Keratinocyte (primary cell): Measurements from ENCODE around the gene MYORG. TPM values are rescaled to one million over a fixed set of nuclear protein-coding genes. Genes with fewer than 3 reads are reported as not detected.

Experiments
- DNase-seq: peaks from one replicate; pipeline ENCODE4 v3.0.0-alpha.2; 2011; ENCODE audit warnings: low read depth, missing footprints, low spot score
- FAIRE-seq: peaks from 2 replicates; lab custom pipeline; 2011; peaks lifted over from hg19 to GRCh38; lab: Jason Lieb, UNC
- H2AFZ ChIP-seq: 2 replicates; pipeline ENCODE4 v1.6.0; 2012; ENCODE audit warnings: low read length, control low read depth, inconsistent platforms; ENCODE audit not compliant: control insufficient read depth
- H3K27ac ChIP-seq: 2 replicates; pipeline ENCODE4 v1.5.1; 2011; ENCODE audit warnings: low read length; ENCODE audit not compliant: control insufficient read depth, insufficient read depth
- H3K27me3 ChIP-seq: 3 replicates; pipeline ENCODE4 v1.6.0; 2011; ENCODE audit warnings: low read length; ENCODE audit not compliant: control insufficient read depth, insufficient read depth; ENCODE audit errors: extremely low read depth
- H3K36me3 ChIP-seq, 2 experiments: 2 replicates in 1 of 2; 3 replicates in 1 of 2; pipeline ENCODE4 v1.5.1; 2011; ENCODE audit warnings: low read length in 2 of 2, mild to moderate bottlenecking in 1 of 2; ENCODE audit not compliant: control insufficient read depth in 2 of 2, insufficient read depth in 2 of 2; ENCODE audit errors: extremely low read depth in 1 of 2
- H3K4me1 ChIP-seq: 3 replicates; pipeline ENCODE4 v1.5.1; 2011; ENCODE audit warnings: low read length; ENCODE audit not compliant: control insufficient read depth, insufficient read depth; ENCODE audit errors: extremely low read depth
- H3K4me2 ChIP-seq: 3 replicates; pipeline ENCODE4 v1.6.0; 2011; ENCODE audit warnings: low read depth, low read length; ENCODE audit not compliant: control insufficient read depth, insufficient read depth; ENCODE audit errors: extremely low read depth
- H3K4me3 ChIP-seq, 3 experiments: fragments of 200-600 bp in 1 of 3; sonication (generic) in 1 of 3; 2 replicates in 2 of 3; 3 replicates in 1 of 3; pipeline ENCODE4 v1.5.1; 2011 to 2016; ENCODE audit warnings: low read length in 3 of 3, mild to moderate bottlenecking in 3 of 3, control low read depth in 2 of 3, inconsistent platforms in 1 of 3, low read depth in 1 of 3, mixed read lengths in 1 of 3, mixed run types in 1 of 3, moderate library complexity in 1 of 3; ENCODE audit not compliant: control insufficient read depth in 2 of 3, insufficient read depth in 2 of 3; ENCODE audit errors: extremely low read depth in 1 of 3
- H3K79me2 ChIP-seq: 2 replicates; pipeline ENCODE4 v1.6.0; 2012; ENCODE audit warnings: low read length; ENCODE audit not compliant: control insufficient read depth, insufficient read depth
- H3K9ac ChIP-seq: 3 replicates; pipeline ENCODE4 v1.6.0; 2011; ENCODE audit warnings: low read length; ENCODE audit not compliant: control insufficient read depth, insufficient read depth; ENCODE audit errors: extremely low read depth
- H3K9me1 ChIP-seq: 3 replicates; pipeline ENCODE4 v1.6.0; 2011; ENCODE audit warnings: low read length; ENCODE audit not compliant: control insufficient read depth, insufficient read depth; ENCODE audit errors: extremely low read depth
- H3K9me3 ChIP-seq: 2 replicates; pipeline ENCODE4 v1.5.1; 2012; ENCODE audit warnings: low read depth, low read length; ENCODE audit not compliant: control insufficient read depth
- H4K20me1 ChIP-seq: 3 replicates; pipeline ENCODE4 v1.6.0; 2011; ENCODE audit warnings: low read length; ENCODE audit not compliant: control insufficient read depth, insufficient read depth; ENCODE audit errors: extremely low read depth
- CTCF ChIP-seq, 3 experiments: IDR thresholded peaks in 1 of 3; conservative IDR thresholded peaks in 1 of 3; optimal IDR thresholded peaks in 1 of 3; 2 replicates in 2 of 3; 3 replicates in 1 of 3; pipeline versions ENCODE3 to v1.5.1; 2011; ENCODE audit warnings: low read length in 3 of 3, mild to moderate bottlenecking in 3 of 3, moderate library complexity in 2 of 3, control low read depth in 1 of 3, inconsistent platforms in 1 of 3; ENCODE audit not compliant: insufficient read depth in 2 of 3; ENCODE audit errors: extremely low read depth in 1 of 3
- EZH2 ChIP-seq: IDR thresholded peaks from one replicate; pipeline ENCODE4 v1.6.1; 2012; ENCODE audit warnings: inconsistent platforms, mild to moderate bottlenecking, low read length, moderate library complexity
- dilution Hi-C: fragments of 300-500 bp; cut with MboI; formaldehyde crosslinking; loops from one replicate; pipeline ENCODE4 v1.7.0; 2020; ENCODE audit warnings: low sequenced_read_pairs; ENCODE audit not compliant: extremely low pct_ligation_motif_present
- polyA plus RNA-seq, 5 experiments: library from polyadenylated mRNA; depleted of rRNA in 3 of 5; stranded (reverse) in 3 of 5; stranded (forward) in 1 of 5; unstranded in 1 of 5; fragments of >200 nt; gene quantifications; 1 replicate in 1 of 5; 2 replicates in 3 of 5; 3 replicates in 1 of 5; pipeline versions ENCODE4 v1.2.1 to v1.2.3, GENCODE V29; 2011 to 2012; ENCODE audit warnings: missing spikeins in 2 of 5, low read depth in 1 of 5, low replicate concordance in 1 of 5

The MYORG gene
- polyA plus RNA-seq, 1 donor (not counting 4 experiments of a cell fraction or from before 2014, with no cell fraction given): 3.1 TPM

GRCh38 chr9:34400686-34401602, 24.2 kb upstream of the MYORG start:
- FAIRE-seq: no peak
- no peak overlapping the region for H3K4me2 ChIP-seq
- no peaks in the 10 kb centered on the region for H3K9me3 ChIP-seq
- DNase-seq: no peak
- H3K27ac ChIP-seq: no peak overlapping the region
- no peak overlapping the region for H3K4me3 ChIP-seq
- H3K9me1 ChIP-seq: no peaks in the 10 kb centered on the region
- no peaks in the 10 kb centered on the region for H3K4me1 ChIP-seq
- H4K20me1 ChIP-seq: no peaks in the 10 kb centered on the region
- dilution Hi-C loops: no loop called here
- peaks cover 9 to 25% of the 10 kb centered on the region in 2 experiments for H3K36me3 ChIP-seq
- H3K27me3 ChIP-seq: no peaks in the 10 kb centered on the region
- no peak for TF ChIP-seq CTCF (optimal IDR thresholded peaks at IDR 0.05 in 1 of 3, IDR thresholded peaks at IDR 0.05 in 1 of 3, conservative IDR thresholded peaks at IDR 0.05 in 1 of 3; ENCODE audit: extremely low read depth in 1 of 3, insufficient read depth in 2 of 3, low read length in 3 of 3)
- no peak overlapping the region for H3K9ac ChIP-seq
- H2AFZ ChIP-seq: no peak overlapping the region
- H3K79me2 ChIP-seq: no peaks in the 10 kb centered on the region

GRCh38 chr9:34400275-34400674, 23.6 kb upstream of the MYORG start:
- dilution Hi-C loops: no loop called here
- DNase-seq (no peak), FAIRE-seq (no peak)
- Histone ChIP-seq H3K9me1 (no peaks in the 10 kb centered on the region), H2AFZ (no peak overlapping the region), H3K9ac (no peak overlapping the region), H4K20me1 (no peaks in the 10 kb centered on the region), H3K4me2 (no peak overlapping the region), H3K36me3 (peaks cover 9 to 25% of the 10 kb centered on the region in 2 experiments), H3K4me1 (no peaks in the 10 kb centered on the region), H3K79me2 (no peaks in the 10 kb centered on the region), H3K27me3 (no peaks in the 10 kb centered on the region), H3K27ac (no peak overlapping the region), H3K9me3 (no peaks in the 10 kb centered on the region), H3K4me3 (no peak overlapping the region)
- TF ChIP-seq EZH2 (no peak), CTCF (optimal IDR thresholded peaks at IDR 0.05 in 1 of 3, IDR thresholded peaks at IDR 0.05 in 1 of 3, conservative IDR thresholded peaks at IDR 0.05 in 1 of 3; ENCODE audit: extremely low read depth in 1 of 3, insufficient read depth in 2 of 3, low read length in 3 of 3) (no peak)
